ENCODE measurements around the gene RCAN1. TPM values are rescaled to one million over a fixed set of nuclear protein-coding genes. Genes with fewer than 3 reads are reported as not detected.

Gene RCAN1
- polyA plus RNA-seq, 3 donors: 5.2 to 17.5 (median 15.1) TPM

GRCh38 chr21:34599534-34600101 is 15.3 kb downstream of the RCAN1 start:
- H3K4me2 ChIP-seq (replicated peaks; ENCODE audit: extremely low read depth, low read length, poor library complexity, severe bottlenecking): no peak overlapping the region

DNA sequence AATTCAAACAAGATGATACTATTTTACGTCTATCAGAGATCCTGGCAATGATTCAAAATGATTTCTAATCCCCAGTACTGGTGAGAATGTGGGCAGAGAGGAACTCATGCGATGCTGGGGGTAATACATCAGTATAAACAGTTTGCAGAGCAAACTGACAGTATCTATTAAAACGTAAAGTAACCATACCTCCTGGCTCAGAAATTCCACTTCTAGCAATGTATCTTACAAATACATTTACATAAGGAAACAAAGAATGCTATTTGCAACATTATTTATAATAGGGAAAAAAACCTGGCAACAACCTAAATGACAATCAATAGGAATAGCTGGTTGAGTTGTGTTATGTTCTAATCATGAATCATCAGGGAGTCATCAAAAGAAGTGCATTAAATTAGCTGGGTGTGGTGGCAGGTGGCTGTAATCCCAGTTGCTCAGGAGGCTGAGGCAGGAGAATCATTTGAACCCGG is 15.9 kb downstream of the RCAN1 start:
- intact Hi-C loops (cut with micrococcal nuclease): no loop called here
- TF ChIP-seq CTCF (IDR thresholded peaks at IDR 0.05): no peak
- peaks cover 13 to 18% of the 10 kb centered on the region in 2 donors for H3K36me3 Mint-ChIP-seq
- DNase-seq: no peak
- no peaks in the 10 kb centered on the region for H3K27me3 ChIP-seq (ENCODE audit: control insufficient read depth in 2 of 2, insufficient read depth in 2 of 2, low read length in 2 of 2)
- no peak overlapping the region for H3K9ac ChIP-seq (ENCODE audit: insufficient read depth, low read length, poor library complexity, severe bottlenecking)
- H3K4me3 ChIP-seq (replicated peaks in 1 of 3; ENCODE audit: low read depth in 2 of 3, low read length in 3 of 3): no peak overlapping the region
- H4K20me1 ChIP-seq (ENCODE audit: insufficient read depth, low read length): peaks cover 15% of the 10 kb centered on the region
- no peaks in the 10 kb centered on the region for H3K27me3 Mint-ChIP-seq (ENCODE audit: low read depth in 3 of 3)
- no peaks in the 10 kb centered on the region for H3K4me1 Mint-ChIP-seq
- H3K27ac Mint-ChIP-seq: no peak overlapping the region
- no CpG with 5 or more reads among the region's 4 CpGs for WGBS (ENCODE audit: insufficient coverage)
- H3K27ac ChIP-seq (ENCODE audit: low read depth in 1 of 2, low read length in 2 of 2): no peak overlapping the region
- H3K79me2 ChIP-seq (ENCODE audit: insufficient read depth, low read length): no peaks in the 10 kb centered on the region
- H2AFZ ChIP-seq (ENCODE audit: insufficient read depth, low read depth, low read length, poor library complexity, severe bottlenecking): no peak overlapping the region
- H3K36me3 ChIP-seq (replicated peaks in 1 of 2; ENCODE audit: control insufficient read depth in 1 of 2, insufficient read depth in 2 of 2, low read length in 2 of 2): peaks cover 0 to 16% of the 10 kb centered on the region in 2 donors
- no peak overlapping the region for H3K4me3 Mint-ChIP-seq
- H3K4me2 ChIP-seq (replicated peaks; ENCODE audit: extremely low read depth, low read length, poor library complexity, severe bottlenecking): no peak overlapping the region
- no peaks in the 10 kb centered on the region for H3K9me3 Mint-ChIP-seq
- no peaks in the 10 kb centered on the region for H3K4me1 ChIP-seq (ENCODE audit: control insufficient read depth in 1 of 2, insufficient read depth in 2 of 2, low read length in 2 of 2)
- H3K9me3 ChIP-seq (replicated peaks in 1 of 2; ENCODE audit: control insufficient read depth in 1 of 2, insufficient read depth in 1 of 2, low read length in 2 of 2): no peaks in the 10 kb centered on the region

More at GRCh38 chr21:34599534-34600101, 15.3 kb downstream of the RCAN1 start:
- Histone ChIP-seq H3K9me3 (replicated peaks in 1 of 2; ENCODE audit: control insufficient read depth in 1 of 2, insufficient read depth in 1 of 2, low read length in 2 of 2) (no peaks in the 10 kb centered on the region), H3K27ac (ENCODE audit: low read depth in 1 of 2, low read length in 2 of 2) (no peak overlapping the region), H3K4me1 (ENCODE audit: control insufficient read depth in 1 of 2, insufficient read depth in 2 of 2, low read length in 2 of 2) (no peaks in the 10 kb centered on the region), H3K79me2 (ENCODE audit: insufficient read depth, low read length) (no peaks in the 10 kb centered on the region), H2AFZ (ENCODE audit: insufficient read depth, low read depth, low read length, poor library complexity, severe bottlenecking) (no peak overlapping the region), H3K4me3 (replicated peaks in 1 of 3; ENCODE audit: low read depth in 2 of 3, low read length in 3 of 3) (no peak overlapping the region), H3K9ac (ENCODE audit: insufficient read depth, low read length, poor library complexity, severe bottlenecking) (no peak overlapping the region), H4K20me1 (ENCODE audit: insufficient read depth, low read length) (peaks cover 15% of the 10 kb centered on the region), H3K27me3 (ENCODE audit: control insufficient read depth in 2 of 2, insufficient read depth in 2 of 2, low read length in 2 of 2) (no peaks in the 10 kb centered on the region), H3K36me3 (replicated peaks in 1 of 2; ENCODE audit: control insufficient read depth in 1 of 2, insufficient read depth in 2 of 2, low read length in 2 of 2) (peaks cover 0 to 16% of the 10 kb centered on the region in 2 donors)
- WGBS (ENCODE audit: insufficient coverage): 100% methylated on average over 1 of the region's 7 CpGs
- Mint-ChIP-seq H3K36me3 (peaks cover 13% of the 10 kb centered on the region in 2 donors), H3K4me1 (peaks cover 2% of the 10 kb centered on the region), H3K4me3 (no peak overlapping the region), H3K9me3 (no peaks in the 10 kb centered on the region), H3K27me3 (ENCODE audit: low read depth in 3 of 3) (no peaks in the 10 kb centered on the region), H3K27ac (no peak overlapping the region)
- no peak for TF ChIP-seq CTCF (IDR thresholded peaks at IDR 0.05)
- DNase-seq: no peak
- intact Hi-C loops (cut with micrococcal nuclease): no loop called here
